ENCODE measurements around the gene VEZF1. TPM values are rescaled to one million over a fixed set of nuclear protein-coding genes. Genes with fewer than 3 reads are reported as not detected.

Gene VEZF1
- 42.4 and 43.9 TPM in 2 replicates for total RNA-seq

- intact Hi-C loops (cut with micrococcal nuclease): loop anchor here (1.0 to 5.0 kb wide), 7 partner anchors 12 to 730 kb away; partner anchors contain the start of genes MRPS23, MSI2 and SRSF1
Observed at GRCh38 chr17:57987581-57988300, at the start of gene VEZF1. Gene VEZF1, minus strand, starts transcription at chr17:57988254. Its CDS starts 143 bp downstream, at chr17:57988111.

- intact Hi-C loops (cut with micrococcal nuclease): no loop called here
Observed at GRCh38 chr17:58032691-58033415, 44.8 kb upstream of the VEZF1 start.

- intact Hi-C loops (cut with micrococcal nuclease): no loop called here
Observed at GRCh38 chr17:58028578-58028977, 40.5 kb upstream of the VEZF1 start.

DNA sequence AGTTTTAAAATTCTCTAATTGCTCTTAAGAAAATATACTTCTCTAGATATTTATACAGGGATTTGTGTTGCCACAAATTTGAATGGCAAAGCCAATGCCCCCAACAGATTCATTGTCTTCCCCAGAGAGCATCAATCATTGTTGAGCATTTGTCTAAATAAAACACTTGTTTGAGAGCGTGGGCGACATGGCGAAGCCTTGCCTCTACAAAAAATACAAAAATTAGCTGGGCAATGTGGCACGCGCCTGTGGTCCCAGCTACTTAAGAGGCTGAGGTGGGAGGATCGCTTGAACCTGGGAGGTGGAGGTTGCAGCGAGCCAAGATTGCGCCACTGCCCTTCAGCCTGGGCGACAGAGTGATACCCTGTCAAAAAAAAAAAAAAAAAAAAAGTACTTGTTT, 32.3 kb upstream of the VEZF1 start:
- intact Hi-C loops (cut with micrococcal nuclease): no loop called here

- intact Hi-C loops (cut with micrococcal nuclease): no loop called here
Observed at GRCh38 chr17:58019521-58019920, 31.5 kb upstream of the VEZF1 start.

GRCh38 chr17:58019039-58019438, 31.0 kb upstream of the VEZF1 start:
- intact Hi-C loops (cut with micrococcal nuclease): no loop called here

GRCh38 chr17:58010067-58010799, 22.2 kb upstream of the VEZF1 start:
- intact Hi-C loops (cut with micrococcal nuclease): no loop called here

DNA sequence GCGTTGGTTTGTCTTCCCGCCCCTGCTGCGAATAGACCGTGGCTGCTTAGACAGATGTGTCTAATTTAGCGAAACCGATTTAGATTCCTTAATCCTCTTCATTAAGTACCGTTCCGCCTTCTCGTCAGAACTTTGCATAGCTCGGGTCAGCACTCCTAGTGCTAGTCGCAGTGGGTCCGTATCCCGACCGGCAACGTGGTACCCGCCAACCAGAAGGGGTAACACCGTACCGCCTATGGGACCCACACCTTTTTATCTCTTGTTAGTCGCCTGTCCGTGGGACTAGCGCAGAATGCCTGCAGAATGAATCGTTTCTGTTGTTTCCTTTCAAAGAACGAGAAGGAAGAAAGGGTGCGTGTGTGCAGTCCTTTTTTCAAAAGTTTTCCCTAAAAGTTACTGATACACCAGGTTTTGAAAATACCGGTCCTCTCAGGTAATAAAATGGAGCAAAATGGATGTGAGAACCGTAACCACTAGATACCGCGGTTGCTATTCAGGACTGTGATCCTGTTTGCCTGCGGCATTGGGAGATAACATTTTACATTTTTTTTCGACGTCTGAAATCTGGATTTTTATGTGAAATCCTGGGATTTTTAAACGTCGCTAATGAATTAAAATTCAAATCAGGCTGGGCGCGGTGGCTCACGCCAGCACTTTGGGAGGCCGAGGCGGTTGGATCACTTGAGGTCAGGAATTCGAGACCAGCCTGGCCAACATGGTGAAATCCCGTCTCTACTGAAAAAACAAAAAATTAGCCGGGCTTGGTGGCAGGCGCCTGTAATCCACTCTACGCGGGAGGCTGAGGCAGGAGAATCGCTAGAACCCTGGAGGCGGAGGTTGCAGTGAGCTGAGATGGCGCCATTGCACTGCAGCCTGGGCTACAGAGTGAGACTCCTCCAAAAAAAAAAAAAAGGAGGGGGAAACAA, 20.0 kb upstream of the VEZF1 start:
- intact Hi-C loops (cut with micrococcal nuclease): loop anchor here (1.0 to 10.0 kb wide), 16 partner anchors 9 to 1175 kb away; partner anchors contain the start of genes AKAP1, C17orf67, DYNLL2 and MKS1

DNA sequence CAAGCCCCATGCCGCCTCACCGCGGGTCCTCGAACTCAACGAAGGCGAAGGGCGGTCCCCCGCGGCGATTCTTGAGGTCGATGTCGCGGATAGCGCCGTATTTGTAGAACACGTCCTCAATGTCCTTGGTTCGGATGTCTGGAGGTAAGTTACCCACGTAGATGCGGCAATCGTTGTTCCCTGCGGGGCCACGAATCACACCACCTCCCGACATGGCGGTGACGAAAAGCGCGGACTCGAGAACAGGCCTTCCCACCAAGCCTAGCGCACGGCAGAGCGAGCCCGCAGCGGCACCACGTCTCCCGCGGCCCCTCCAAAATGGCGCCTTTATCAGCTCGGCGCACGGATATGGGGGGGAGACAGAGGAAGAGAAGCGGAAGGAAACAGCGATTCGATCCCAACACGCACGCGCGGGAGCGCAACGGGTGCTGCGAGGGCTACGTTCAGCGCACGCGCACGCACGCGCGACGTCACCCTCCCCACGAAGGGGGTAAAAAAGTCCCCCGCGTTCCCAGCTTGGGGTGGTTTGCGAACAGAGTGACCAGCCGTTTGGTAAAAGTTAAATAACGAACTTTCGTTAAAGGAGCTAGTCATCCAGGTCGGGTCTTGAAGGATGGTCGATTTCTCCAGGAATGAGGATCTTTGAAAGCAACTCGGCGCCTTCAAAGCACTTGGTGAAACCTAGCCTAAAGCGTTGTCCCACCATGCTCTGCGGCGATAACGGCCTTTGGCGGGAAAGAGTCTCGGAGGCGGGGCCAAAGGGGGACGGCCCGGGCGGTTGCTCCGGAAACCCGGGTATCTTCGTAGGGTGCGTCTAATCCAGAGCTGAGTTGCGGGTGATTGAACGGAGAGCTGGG, 19.1 kb upstream of the VEZF1 start, which contains the start of gene SRSF1:
Gene SRSF1, minus strand, starts transcription at position 323 of the 857 bp plus-strand sequence. Its CDS starts 109 bp downstream, at position 214.
- intact Hi-C loops (cut with micrococcal nuclease): loop anchor here (1.0 to 10.0 kb wide), 16 partner anchors 8 to 1174 kb away; partner anchors contain the start of genes AKAP1, C17orf67, DYNLL2 and MKS1

DNA sequence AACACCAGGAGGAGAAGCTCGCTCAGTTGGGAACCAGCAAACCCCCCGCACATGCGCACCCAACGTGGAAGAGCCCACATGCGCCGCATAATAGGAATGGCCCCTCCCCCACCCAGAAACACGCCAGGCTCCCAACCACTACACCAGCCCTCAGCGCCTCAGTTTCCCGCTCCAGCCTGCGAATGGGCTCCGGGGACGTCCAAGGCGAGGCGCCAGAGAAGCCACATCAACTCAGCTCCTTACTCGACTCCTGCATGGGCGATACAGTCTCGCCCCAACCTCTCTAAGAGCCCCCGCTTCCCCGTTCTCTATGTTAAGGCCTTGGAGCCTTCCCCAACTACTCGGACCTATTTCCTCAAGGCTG, 18.5 kb upstream of the VEZF1 start:
- intact Hi-C loops (cut with micrococcal nuclease): loop anchor here (2.0 to 10.0 kb wide), 5 partner anchors 150 to 1032 kb away; partner anchors contain the start of genes SCPEP1 and SUPT4H1

GRCh38 chr17:58005728-58006559, 17.9 kb upstream of the VEZF1 start:
- intact Hi-C loops (cut with micrococcal nuclease): loop anchor here (2.0 to 10.0 kb wide), 5 partner anchors 151 to 1031 kb away; partner anchors contain the start of genes SCPEP1 and SUPT4H1

GRCh38 chr17:58005031-58005727, 17.1 kb upstream of the VEZF1 start:
- intact Hi-C loops (cut with micrococcal nuclease): loop anchor here (5.0 to 10.0 kb wide), 3 partner anchors 332 to 1030 kb away; partner anchors contain the start of genes SCPEP1 and SUPT4H1

GRCh38 chr17:58004060-58004459, 16.0 kb upstream of the VEZF1 start:
- intact Hi-C loops (cut with micrococcal nuclease): loop anchor here (10.0 kb wide), 1 partner anchor 1029 kb away; the partner anchor contains the start of gene SCPEP1

DNA sequence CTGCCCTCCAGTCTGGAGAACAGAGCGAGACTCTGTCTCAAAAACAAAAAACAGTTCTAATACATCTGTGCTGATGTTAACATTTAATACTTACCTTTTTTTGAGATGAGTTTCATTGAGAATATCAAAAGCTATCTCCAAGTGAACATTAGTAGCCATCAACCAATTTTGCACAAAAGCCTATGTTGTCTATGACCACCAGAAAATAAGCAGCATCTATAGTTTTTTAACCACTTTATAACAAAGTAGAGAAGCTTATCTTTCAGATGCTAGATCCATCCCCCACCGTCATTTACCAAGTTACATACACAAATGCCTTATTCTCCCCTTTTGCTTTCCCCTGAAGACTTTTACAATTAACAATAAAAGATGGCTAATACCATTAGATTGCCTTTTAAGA, 14.9 kb upstream of the VEZF1 start:
- intact Hi-C loops (cut with micrococcal nuclease): loop anchor here (10.0 kb wide), 1 partner anchor 1028 kb away; the partner anchor contains the start of gene SCPEP1

- intact Hi-C loops (cut with micrococcal nuclease): loop anchor here (10.0 kb wide), 1 partner anchor 1028 kb away; the partner anchor contains the start of gene SCPEP1
Observed at GRCh38 chr17:58002154-58002948, 14.3 kb upstream of the VEZF1 start.

- intact Hi-C loops (cut with micrococcal nuclease): loop anchor here (10.0 kb wide), 1 partner anchor 1027 kb away; the partner anchor contains the start of gene SCPEP1
Observed at GRCh38 chr17:58001461-58002124, 13.5 kb upstream of the VEZF1 start.

Data from T-helper 1 cell treated with Interleukin-12 subunit alpha and Interleukin-12 subunit beta and Interleukin-4 antibody, amounts not matched to agents 30 ng/mL and 1 ng/mL, for 36 hours (primary cell).